Activated CD4-positive, alpha-beta T cell treated with anti-CD3 and anti-CD28 coated beads, Interleukin-2, amount 50 U/mL, for 48 hours (primary cell): ENCODE data around the gene AHI1.
"Not testable (repeated sequence)": the region's sequence is repeated elsewhere in the genome, so short reads cannot be mapped to it uniquely, and the experiment has no call there.

ENCODE experiments used
- DNase-seq, 2 experiments: peaks; one replicate each; pipeline ENCODE4 v3.0.0-alpha.2; 2020

The AHI1 gene

DNA sequence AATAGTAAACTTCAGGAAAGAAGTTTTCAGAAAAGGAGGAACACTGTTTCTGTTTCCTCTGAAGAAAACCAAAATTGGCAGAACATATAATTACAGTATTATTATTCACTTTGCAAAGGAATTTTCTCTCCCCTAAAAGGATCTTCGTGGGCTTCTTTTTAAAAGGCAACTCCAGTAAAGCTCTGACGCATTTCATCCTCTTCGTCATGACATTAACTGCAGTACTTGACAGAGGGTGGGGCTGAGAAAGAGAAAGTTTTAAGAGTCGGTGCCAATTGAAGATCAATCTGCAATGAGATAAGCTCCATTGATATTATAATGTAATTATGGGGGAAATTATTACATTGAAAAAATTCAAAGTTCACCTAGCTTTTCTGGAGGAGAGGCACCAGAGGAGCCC is 240.7 kb downstream of the AHI1 start:
- DNase-seq, result no peak

DNA sequence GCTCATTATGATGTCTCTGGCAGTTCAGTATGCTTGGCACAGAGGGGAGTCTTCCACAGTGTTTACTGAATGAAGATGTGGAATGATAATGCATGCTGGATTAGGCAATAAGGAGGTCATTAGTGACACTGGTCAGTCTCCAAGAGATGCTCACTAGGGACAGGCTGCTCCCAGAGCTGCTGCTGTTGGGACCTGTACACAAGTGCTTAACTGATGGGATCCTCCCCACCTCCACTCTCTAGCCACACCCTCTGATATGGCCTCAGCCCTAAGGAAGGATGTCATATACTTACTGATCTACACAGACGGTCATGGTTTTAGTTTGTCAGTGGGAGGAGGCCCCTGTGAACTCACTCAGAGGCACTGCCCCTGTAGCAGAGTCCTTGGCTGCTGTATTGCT is 243.1 kb downstream of the AHI1 start:
- no peak for DNase-seq

DNA sequence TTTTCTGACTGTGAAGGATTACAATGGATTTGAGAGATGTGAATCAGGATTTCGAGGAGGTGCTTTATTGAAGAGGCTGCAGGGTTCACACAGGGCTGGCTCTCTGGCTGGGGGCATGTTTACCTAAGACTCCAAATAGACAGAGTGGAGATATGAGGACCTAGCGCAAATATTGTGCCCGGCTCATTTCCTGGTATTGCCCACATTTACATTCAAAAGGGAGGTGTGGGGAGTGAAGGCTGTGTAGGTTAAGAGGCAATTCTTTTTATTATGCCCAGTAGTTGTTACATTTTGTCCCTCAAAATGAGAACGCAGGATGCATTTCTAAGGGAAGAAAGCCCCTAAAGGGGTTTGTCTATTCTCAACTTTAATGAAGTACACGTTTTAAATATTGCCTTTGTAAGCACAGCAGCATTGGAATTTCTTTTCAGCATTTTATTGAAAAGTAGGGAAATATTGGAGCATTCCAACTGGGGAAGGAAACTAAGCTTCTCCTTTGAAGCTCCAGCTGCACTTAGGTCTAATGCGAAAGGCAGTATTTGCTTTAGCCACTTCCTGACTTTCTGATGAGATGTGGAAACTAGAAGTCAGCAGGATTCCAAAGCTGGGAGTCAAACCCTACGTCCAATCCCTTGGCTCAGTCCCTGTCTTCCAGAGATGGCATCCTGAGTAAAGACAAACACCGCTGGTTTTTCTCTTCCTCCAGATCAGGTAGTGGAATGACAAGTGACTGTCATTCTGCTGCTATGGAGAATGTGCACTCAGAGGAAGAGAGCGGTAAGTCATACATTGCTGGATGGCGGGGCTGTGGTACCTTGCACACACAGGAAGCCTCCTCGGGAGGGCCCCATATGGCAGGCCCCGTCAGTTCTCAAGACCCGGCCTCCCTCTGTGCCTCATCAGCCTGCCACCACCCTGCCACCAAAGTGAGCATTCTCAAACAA is 245.8 kb downstream of the AHI1 start:
- no peak for DNase-seq

DNA sequence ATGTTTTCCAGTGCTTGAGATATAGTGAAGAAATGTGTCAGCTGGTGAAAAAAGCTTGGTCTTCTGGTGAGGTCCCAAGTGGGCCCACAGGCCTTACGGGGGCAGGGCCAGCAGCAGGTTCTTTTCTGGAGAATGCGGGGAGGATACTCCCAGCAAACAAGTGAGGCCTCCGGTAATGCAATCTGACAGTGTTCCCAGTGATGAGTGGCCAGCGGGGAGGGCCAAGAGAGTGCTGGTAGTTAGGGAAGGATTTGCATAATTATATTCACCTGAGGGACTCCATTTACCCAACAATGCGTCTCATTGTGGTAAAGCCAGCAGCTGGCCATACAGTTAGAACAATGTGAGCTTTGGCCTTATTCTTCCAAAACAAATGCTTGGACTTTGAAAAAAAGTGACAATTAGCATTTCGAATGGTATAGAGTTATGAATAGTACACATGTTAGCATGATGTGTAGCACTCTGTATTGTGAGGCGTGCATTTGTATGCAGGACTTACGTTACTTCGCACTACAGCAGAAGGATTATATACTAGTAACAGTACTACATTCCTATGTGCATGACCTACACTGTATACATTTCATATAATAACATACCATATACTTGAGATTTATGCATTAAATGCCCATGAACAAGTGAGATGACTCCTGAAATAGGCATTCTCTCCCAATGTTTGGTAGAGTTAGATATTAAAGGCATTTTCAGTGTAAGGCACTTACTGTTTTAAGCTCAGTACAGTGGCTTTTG is 246.6 kb downstream of the AHI1 start:
- no peak for DNase-seq

DNA sequence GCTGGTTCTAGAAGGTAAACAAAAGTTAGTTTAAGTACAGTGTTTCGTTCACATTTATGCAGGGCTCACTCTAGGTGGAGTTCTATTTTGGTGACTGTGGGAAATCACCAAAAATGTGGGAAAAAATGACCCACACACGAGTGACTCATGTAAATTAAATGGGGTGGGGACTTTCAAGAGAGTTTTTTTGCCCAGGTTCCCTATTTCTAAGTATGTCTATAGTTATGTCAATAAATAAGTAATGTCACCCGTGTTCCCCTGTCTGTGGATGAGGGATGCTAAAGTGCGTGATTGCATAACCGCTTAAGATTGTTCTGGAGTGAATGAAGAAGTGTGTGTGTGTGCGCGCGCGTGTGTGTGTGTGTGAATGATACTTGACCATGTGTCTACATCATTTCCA is 247.3 kb downstream of the AHI1 start:
- DNase-seq, result no peak

DNA sequence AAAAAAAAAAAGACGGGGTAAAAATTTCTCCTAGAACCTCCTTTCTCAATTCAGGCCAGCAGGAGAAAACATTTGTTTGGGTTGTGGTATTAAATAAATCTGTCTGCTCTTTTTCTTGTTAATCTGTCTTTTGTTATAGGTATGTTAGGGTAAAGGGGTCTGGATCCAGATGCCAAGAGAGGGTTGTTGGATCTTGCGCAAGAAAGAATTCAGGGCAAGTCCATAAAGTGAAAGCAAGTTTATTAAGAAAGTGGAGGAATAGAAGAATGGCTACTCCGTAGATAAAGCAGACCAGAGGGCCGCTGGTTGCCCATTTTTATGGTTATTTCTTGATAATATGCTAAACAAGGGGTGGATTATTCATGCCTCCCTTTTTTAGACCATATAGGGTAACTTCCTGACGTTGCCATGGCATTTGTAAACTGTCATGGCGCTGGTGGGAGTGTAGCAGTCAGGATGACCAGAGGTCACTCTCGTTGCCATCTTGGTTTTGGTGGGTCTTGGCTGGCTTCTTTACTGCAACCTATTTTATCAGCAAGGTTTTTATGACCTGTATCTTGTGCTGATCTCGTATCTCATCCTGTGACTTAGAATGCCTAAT is 251.0 kb downstream of the AHI1 start:
- not testable (repeated sequence) for DNase-seq

DNA sequence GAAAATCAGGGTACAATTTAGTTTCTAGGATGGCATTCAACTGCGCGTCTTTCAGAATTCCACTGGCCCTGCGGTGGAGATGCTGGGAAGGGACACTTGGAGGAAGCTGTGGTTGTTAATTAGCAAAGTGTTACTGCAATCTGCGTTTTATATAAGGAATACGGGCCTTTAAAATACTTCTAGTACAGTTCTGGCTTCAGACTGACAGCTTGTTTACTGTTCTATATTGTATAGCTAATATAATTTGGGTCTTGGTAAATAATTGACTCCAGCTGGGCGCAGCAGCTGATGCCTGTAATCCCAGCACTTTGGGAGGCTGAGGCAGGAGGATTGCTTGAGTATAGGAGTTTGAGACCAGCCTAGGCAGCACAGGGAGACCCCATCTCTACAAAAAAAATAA is 252.7 kb downstream of the AHI1 start:
- DNase-seq, result no peak

DNA sequence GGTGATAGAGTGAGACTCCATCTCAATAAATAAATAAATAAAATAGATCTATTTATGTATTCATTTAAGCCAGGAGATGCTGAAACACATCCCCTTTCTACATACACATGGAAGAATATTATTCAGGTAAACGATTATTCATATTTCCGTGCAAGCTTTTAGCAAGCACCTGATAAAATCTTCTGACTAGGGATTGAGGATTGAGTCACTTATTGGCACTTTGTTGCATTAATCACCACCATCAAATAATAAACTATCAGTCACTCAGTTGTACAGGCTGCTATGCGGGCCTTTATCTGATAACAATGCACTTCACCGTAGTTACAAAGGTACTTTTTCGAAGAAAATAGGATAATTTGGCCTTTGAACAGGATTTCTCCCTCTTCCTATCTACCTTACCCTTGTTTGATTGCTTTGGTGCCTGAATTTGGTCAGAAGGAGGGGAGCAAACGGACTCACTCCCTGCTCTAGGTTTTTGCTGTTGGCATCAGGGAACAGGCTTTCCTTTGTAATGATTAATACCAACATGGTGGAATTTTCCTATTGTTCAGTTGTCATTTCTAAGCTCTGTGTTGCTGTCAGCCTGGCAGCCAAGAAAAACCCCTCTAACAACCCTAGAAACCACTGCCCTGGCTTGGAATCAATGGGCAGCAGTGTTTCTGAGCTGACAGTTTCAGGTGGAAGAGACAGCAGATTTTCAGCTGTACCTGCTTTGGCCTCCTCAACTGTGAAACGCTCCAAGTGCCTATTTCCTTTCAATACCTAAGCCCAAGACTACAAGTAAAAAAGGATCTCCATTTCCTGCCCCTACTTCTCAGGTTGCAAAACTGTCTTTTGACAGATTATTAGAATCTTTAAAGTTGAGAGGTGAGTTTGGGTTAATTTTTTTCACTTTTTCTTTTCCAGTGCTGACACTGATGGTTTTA is 253.4 kb downstream of the AHI1 start:
- no peak for DNase-seq

DNA sequence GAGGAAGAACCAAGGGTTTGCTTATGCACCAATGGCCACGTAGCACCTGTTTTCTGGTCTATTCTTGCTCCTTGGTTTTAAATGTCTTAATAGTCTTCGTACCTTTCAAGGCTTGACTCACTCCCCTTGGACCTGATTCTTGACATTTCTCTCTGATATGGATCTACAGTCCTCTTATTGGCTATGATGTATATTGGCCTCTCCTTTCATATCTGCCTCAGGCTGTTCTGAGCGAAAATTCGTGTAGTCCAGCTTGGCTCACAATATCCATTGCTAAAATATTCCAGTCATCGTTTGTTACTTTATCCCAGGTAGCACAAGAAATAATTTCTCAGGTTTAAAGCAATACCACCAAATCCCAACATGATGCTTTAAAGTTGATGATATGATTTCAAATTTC is 256.8 kb downstream of the AHI1 start:
- DNase-seq, result no peak

DNA sequence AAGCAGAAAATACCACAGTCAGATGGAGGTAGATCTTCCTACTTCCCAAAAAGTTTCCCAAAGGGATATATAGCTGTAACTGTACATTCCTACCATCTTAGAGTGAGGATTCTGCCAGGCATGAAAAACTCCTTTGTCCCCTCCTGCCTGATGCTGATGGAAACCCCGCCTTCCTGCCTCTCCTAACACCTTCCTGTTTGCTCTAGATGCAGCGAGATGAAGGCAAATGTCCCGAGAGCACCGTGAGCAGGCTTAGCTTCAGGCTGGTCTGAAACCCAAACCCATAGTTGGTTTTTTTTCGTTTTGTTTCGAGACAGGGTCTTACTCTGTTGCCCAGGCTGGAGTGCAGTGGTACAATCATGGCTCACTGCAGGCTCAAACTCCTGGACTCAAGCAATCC is 260.8 kb downstream of the AHI1 start:
- no peak for DNase-seq

DNA sequence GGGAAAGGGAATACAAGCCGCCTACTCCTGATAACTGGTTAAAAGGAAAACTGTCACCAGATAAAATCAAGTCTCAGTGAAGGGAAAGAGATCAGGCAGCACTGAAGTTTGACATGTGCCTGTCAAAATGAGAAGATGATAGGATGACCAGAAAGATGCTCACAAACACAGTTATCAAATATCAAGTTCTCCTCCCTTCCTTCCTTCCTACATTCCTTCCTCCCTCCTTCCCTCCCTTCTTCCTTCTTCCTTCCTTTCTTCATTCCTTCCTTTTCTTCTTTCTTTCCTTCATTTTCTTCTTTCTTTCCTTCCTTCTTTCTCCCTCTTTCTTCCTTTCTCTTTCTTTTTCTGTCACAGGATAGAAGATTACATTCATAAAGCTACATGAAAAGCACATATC is 261.2 kb downstream of the AHI1 start:
- no peak for DNase-seq

DNA sequence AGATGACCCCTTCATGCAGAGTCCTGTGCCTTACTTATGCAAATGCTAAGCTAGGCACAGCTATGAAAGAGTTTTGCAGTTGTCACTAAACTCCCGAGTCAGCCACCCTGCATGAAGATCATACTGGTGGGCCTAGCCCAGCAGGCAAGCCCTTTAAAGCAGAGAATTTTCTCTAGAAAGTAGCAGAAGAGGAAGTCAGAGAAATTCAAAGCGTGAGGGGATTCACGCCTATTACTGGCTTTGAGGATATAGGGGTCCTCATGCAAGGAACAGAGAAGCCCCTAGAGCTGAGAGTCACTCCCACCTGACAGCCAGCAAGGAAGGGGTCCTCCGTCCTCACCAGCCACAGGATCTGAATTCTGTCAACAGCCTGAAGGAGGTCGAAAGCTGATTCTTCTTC is 261.8 kb downstream of the AHI1 start:
- no peak for DNase-seq

DNA sequence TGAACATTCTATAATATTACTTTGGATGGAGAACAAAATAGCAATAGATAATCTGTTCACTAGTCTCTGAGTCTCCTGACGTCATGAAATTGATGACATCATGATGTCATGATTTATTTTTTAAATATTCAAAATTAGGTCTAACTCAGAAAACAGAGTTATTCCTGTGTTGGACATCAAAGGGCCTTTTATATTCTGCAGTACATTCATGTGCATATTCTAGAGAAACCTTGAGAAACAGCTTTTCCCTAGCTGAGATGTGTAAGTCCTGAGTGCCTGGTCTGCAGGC is 263.1 kb downstream of the AHI1 start:
- no peak for DNase-seq

DNA sequence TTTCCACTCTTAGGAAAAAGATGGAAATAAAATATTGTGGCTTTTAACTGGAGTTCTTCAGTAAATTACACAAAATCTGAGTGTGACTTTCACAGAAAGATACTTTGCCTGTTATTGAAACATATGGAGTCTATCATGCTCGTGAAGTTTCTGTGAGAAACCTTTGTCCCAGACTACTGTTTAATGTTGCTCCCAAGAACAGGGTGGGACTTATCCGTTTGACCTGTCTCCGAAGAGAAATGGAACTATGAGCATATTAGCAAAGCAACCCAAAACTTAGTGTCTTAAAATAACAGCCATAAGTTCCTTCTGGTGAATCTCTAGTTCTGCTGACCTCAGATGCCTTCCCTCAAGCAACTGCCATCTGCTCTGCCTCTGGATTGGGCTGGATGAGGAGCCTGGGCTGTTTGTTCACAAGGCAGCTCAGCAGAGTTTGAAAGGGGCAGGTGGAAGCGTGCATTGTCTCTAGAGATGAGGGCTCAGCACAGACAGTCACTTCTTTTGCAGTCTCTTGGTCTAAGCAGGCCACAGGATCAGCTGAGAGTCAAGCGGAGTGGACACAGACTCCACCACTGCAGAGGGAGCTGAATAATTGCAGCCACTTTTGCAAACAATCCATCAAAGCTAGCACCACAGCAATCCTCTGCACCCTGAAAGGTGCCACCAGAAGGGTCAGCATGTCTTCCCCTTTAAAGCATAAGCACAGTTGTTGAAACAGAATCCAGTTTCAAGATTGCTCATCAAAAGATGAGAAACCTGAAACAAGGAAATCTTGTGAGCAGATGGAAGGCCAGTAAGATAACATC is 263.7 kb downstream of the AHI1 start:
- DNase-seq, result no peak
